Prostate gland (tissue), 2 donors: Measurements from ENCODE around the gene CRYBG1. TPM values are rescaled to one million over a fixed set of nuclear protein-coding genes. Genes with fewer than 3 reads are reported as not detected.

Experiments used
- DNase-seq: peaks from one replicate; pipeline ENCODE4 v3.0.0-alpha.2; 2019; ENCODE audit warnings: low spot score
- H3K27ac ChIP-seq, 2 donors: fragments of 200-600 bp; sonication (generic); 2 replicates each; pipeline ENCODE4 v1.5.1; 2017 to 2019
- H3K27me3 ChIP-seq: fragments of 200-600 bp; sonication (generic); replicated peaks from 2 replicates; pipeline ENCODE4 v1.5.1; 2019; ENCODE audit not compliant: insufficient read depth
- H3K36me3 ChIP-seq, 2 donors: fragments of 200-600 bp; sonication (generic); 1 replicate in 1 of 2; 2 replicates in 1 of 2; pipeline versions ENCODE4 v1.5.1 to v1.8.1; 2017 to 2019
- H3K4me1 ChIP-seq: fragments of 200-600 bp; sonication (generic); replicated peaks from 2 replicates; pipeline ENCODE4 v1.5.1; 2019
- H3K4me3 ChIP-seq, 2 donors: fragments of 200-600 bp; sonication (generic); 2 replicates each; pipeline ENCODE4 v1.5.1; 2017 to 2019
- H3K9me3 ChIP-seq: fragments of 200-600 bp; sonication (generic); 2 replicates; pipeline ENCODE4 v1.5.1; 2017
- POLR2A ChIP-seq: fragments of 450-650 bp; IDR thresholded peaks from one replicate; pipeline ENCODE4 v1.6.1; 2016; ENCODE audit warnings: antibody characterized with exemption, mild to moderate bottlenecking
- POLR2AphosphoS5 ChIP-seq: sonication (generic); formaldehyde crosslinking; IDR thresholded peaks from one replicate; pipeline ENCODE4 v1.6.1; 2017; ENCODE audit warnings: antibody characterized with exemption
- WGBS: methylation state at CpG from one replicate; pipeline ENCODE4 v1.1.5; 2018; 5-methylcytosine and 5-hydroxymethylcytosine counted together
- intact Hi-C: fragments of 100-400 bp; cut with DNase I; formaldehyde crosslinking; loops from one replicate; pipeline ENCODE4 v1.14.2; 2022
- total RNA-seq, 2 donors: library from RNA; depleted of rRNA; stranded (reverse); fragments of >200 nt; gene quantifications; one replicate each; pipeline ENCODE4 v1.1.0, GENCODE V29; 2016
- TF ChIP-seq, protein P1 (sequence below), 4 experiments: fragments of 200-600 bp in 2 of 4; fragments of 450-650 bp in 2 of 4; sonication (generic) in 2 of 4; IDR thresholded peaks; 1 replicate in 3 of 4; 2 replicates in 1 of 4; pipeline ENCODE4 v1.5.1; 2016 to 2019; ENCODE audit warnings: antibody characterized with exemption in 4 of 4, mild to moderate bottlenecking in 2 of 4, moderate library complexity in 2 of 4

Gene CRYBG1
- total RNA-seq, 2 donors from 2014 or later, result 39.9 to 75.4 TPM

GRCh38 chr6:106381881-106382280 is 21.4 kb downstream of the CRYBG1 start:
- peak; percentile 22 for TF ChIP-seq POLR2AphosphoS5
- no peak for TF ChIP-seq POLR2A
- H3K9me3 ChIP-seq, result no peaks in the 10 kb centered on the region
- DNase-seq, result no peak
- no peak overlapping the region for H3K4me3 ChIP-seq
- H3K27ac ChIP-seq, result no peak overlapping the region
- intact Hi-C loops, result no loop called here
- H3K36me3 ChIP-seq, result no peaks in the 10 kb centered on the region
- WGBS, result 37% methylated on average over 1 of the region's 1 CpG
- H3K27me3 ChIP-seq, result no peaks in the 10 kb centered on the region
- H3K4me1 ChIP-seq, result no peaks in the 10 kb centered on the region

GRCh38 chr6:106383573-106383972 is 23.1 kb downstream of the CRYBG1 start:
- no peaks in the 10 kb centered on the region for H3K9me3 ChIP-seq
- H3K36me3 ChIP-seq, result no peaks in the 10 kb centered on the region
- DNase-seq, result no peak
- 68% methylated on average over 2 of the region's 2 CpGs for WGBS
- TF ChIP-seq, protein P1, sequence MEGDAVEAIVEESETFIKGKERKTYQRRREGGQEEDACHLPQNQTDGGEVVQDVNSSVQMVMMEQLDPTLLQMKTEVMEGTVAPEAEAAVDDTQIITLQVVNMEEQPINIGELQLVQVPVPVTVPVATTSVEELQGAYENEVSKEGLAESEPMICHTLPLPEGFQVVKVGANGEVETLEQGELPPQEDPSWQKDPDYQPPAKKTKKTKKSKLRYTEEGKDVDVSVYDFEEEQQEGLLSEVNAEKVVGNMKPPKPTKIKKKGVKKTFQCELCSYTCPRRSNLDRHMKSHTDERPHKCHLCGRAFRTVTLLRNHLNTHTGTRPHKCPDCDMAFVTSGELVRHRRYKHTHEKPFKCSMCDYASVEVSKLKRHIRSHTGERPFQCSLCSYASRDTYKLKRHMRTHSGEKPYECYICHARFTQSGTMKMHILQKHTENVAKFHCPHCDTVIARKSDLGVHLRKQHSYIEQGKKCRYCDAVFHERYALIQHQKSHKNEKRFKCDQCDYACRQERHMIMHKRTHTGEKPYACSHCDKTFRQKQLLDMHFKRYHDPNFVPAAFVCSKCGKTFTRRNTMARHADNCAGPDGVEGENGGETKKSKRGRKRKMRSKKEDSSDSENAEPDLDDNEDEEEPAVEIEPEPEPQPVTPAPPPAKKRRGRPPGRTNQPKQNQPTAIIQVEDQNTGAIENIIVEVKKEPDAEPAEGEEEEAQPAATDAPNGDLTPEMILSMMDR (IDR thresholded peaks at IDR 0.05), result no peak
- TF ChIP-seq POLR2A (no peak), POLR2AphosphoS5 (no peak)
- no peak overlapping the region for H3K4me3 ChIP-seq
- no peak overlapping the region for H3K27ac ChIP-seq
- intact Hi-C loops, result no loop called here
- H3K27me3 ChIP-seq, result no peaks in the 10 kb centered on the region
- H3K4me1 ChIP-seq, result no peaks in the 10 kb centered on the region

GRCh38 chr6:106385530-106385929 is 25.0 kb downstream of the CRYBG1 start:
- intact Hi-C loops, result no loop called here
- Histone ChIP-seq H3K4me1 (no peaks in the 10 kb centered on the region), H3K9me3 (no peaks in the 10 kb centered on the region), H3K4me3 (no peak overlapping the region), H3K27ac (no peak overlapping the region), H3K27me3 (no peaks in the 10 kb centered on the region), H3K36me3 (no peaks in the 10 kb centered on the region)
- TF ChIP-seq POLR2A, result no peak
- TF ChIP-seq, protein P1 (IDR thresholded peaks at IDR 0.05), result no peak
- 88% methylated on average over 6 of the region's 6 CpGs for WGBS
- DNase-seq, result no peak

GRCh38 chr6:106387875-106388274 is 27.4 kb downstream of the CRYBG1 start:
- no peak for DNase-seq
- no peaks in the 10 kb centered on the region for H3K36me3 ChIP-seq
- H3K27ac ChIP-seq, result peak overlapping the region in 1 of 2 donors; percentile 14
- 79% methylated on average over 3 of the region's 3 CpGs for WGBS
- H3K4me1 ChIP-seq, result no peaks in the 10 kb centered on the region
- H3K9me3 ChIP-seq, result no peaks in the 10 kb centered on the region
- no peak overlapping the region for H3K4me3 ChIP-seq
- no peak for TF ChIP-seq POLR2A
- TF ChIP-seq POLR2AphosphoS5, result no peak
- intact Hi-C loops, result no loop called here
- H3K27me3 ChIP-seq, result no peaks in the 10 kb centered on the region

- DNase-seq, result no peak
- H3K9me3 ChIP-seq, result no peaks in the 10 kb centered on the region
- no peak for TF ChIP-seq POLR2A
- TF ChIP-seq, protein P1 (IDR thresholded peaks at IDR 0.05), result no peak
- TF ChIP-seq POLR2AphosphoS5, result no peak
- no peak overlapping the region for H3K4me3 ChIP-seq
- 65% methylated on average over 1 of the region's 1 CpG for WGBS
- H3K4me1 ChIP-seq, result no peaks in the 10 kb centered on the region
- H3K27me3 ChIP-seq, result no peaks in the 10 kb centered on the region
- H3K27ac ChIP-seq, result no peak overlapping the region
- no peaks in the 10 kb centered on the region for H3K36me3 ChIP-seq
- intact Hi-C loops, result no loop called here
These were observed 29.6 kb downstream of the CRYBG1 start for GRCh38 chr6:106390088-106390487.

DNA sequence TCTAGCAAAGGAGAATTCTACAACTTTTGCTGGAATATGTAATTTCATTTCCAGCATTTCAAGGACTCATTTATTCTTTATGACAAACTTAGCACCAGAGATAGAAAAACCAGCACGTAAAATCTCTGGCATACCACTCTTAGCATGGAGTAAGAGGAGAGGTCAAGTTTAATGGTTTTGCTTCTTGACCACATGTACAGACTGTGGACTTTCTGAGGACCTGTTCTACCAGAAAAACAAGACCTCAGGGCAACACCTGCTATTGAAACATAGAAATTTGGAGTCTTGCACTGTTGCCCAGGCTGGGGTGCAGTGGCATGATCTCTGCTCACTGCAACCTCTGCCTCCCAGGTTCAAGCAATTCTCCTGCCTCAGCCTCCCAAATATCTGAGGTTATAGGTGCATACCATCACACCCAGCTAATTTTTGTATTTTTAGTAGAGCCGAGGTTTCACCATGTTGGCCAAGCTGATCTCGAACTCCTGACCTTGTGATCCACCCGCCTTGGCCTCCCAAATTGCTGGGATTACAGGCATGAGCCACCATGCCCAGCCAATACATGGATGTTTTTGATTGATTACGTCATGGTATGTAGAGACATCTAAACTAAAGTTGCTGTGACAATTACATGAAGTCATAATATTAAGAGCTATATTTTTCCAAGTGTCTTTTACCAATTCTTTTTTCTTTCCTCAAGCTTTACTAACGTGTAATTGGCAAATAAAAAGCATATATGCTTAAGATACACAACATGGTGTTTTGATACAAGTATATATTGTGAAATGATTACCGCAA is 36.1 kb downstream of the CRYBG1 start:
- H3K27ac ChIP-seq, result no peak overlapping the region
- intact Hi-C loops, result no loop called here
- 93% methylated on average over 7 of the region's 7 CpGs for WGBS

More for the DNA sequence above, 36.1 kb downstream of the CRYBG1 start:
- TF ChIP-seq, protein P1 (IDR thresholded peaks at IDR 0.05), result no peak
- TF ChIP-seq POLR2AphosphoS5 (no peak), POLR2A (no peak)
- no peaks in the 10 kb centered on the region for H3K9me3 ChIP-seq
- no peaks in the 10 kb centered on the region for H3K36me3 ChIP-seq
- no peaks in the 10 kb centered on the region for H3K27me3 ChIP-seq
- H3K4me3 ChIP-seq, result no peak overlapping the region
- H3K4me1 ChIP-seq, result no peaks in the 10 kb centered on the region
- no peak for DNase-seq
